HUES64 (cell line): ENCODE data around the gene HBQ1. TPM values are rescaled to one million over a fixed set of nuclear protein-coding genes. Genes with fewer than 3 reads are reported as not detected.

ENCODE experiments used
- H3K27ac ChIP-seq: 2 replicates; pipeline ENCODE4 v1.7.0; 2013; ENCODE audit warnings: low read depth, low read length, inconsistent platforms
- H3K27me3 ChIP-seq: 2 replicates; pipeline ENCODE4 v1.6.1; 2013; ENCODE audit warnings: mild to moderate bottlenecking, low read length; ENCODE audit not compliant: insufficient read depth
- H3K36me3 ChIP-seq: 2 replicates; pipeline ENCODE4 v1.6.1; 2013; ENCODE audit warnings: mild to moderate bottlenecking, low read length; ENCODE audit not compliant: insufficient read depth
- H3K4me1 ChIP-seq: 2 replicates; pipeline ENCODE4 v1.6.1; 2013; ENCODE audit warnings: mild to moderate bottlenecking, low read length, moderate library complexity; ENCODE audit not compliant: insufficient read depth
- H3K4me3 ChIP-seq: 2 replicates; pipeline ENCODE4 v1.5.1; 2013; ENCODE audit warnings: mild to moderate bottlenecking, low read length, moderate library complexity
- H3K9ac ChIP-seq: 2 replicates; pipeline ENCODE4 v1.6.1; 2013; ENCODE audit warnings: mild to moderate bottlenecking, low read depth, low read length
- H3K9me3 ChIP-seq: 2 replicates; pipeline ENCODE4 v1.6.1; 2013; ENCODE audit warnings: low read depth, low read length; ENCODE audit not compliant: insufficient read depth
- WGBS: fragments of 150-250, 120-280 bp; methylation state at CpG from one replicate; pipeline ENCODE4 v1.1.7; 2013; ENCODE audit warnings: missing lambda C conversion rate; 5-methylcytosine and 5-hydroxymethylcytosine counted together
- polyA plus RNA-seq, 2 experiments: library from polyadenylated mRNA; stranded (reverse); fragments of 50-300 nt; gene quantifications; one replicate each; pipeline ENCODE4 v1.2.3, GENCODE V29; 2013

Gene HBQ1
- polyA plus RNA-seq (2013, experiment 1 of 2): 0.45 TPM
- 0.95 TPM for polyA plus RNA-seq (2013, experiment 2 of 2)

GRCh38 chr16:180101-180675, at the start of gene HBQ1:
TSS of gene HBQ1 (plus strand) at chr16:180459. CDS start at chr16:180487, 28 bp downstream.
- 12% methylated on average over 55 of the region's 59 CpGs for WGBS
- no peaks in the 10 kb centered on the region for H3K9me3 ChIP-seq
- peak within 1 kb of the TSS; percentile 40 for H3K4me3 ChIP-seq
- H3K9ac ChIP-seq: peak within 1 kb of the TSS; percentile 48; the same call in 1 of the 2 replicates
- no peak within 1 kb of the TSS for H3K27ac ChIP-seq
- H3K4me1 ChIP-seq: no peaks in the 10 kb centered on the region
- H3K36me3 ChIP-seq: peaks cover 3% of the 10 kb centered on the region; the same call in 1 of the 2 replicates
- peaks cover 56% of the 10 kb centered on the region for H3K27me3 ChIP-seq

- Histone ChIP-seq H3K4me3 (no peak overlapping the region), H3K4me1 (no peaks in the 10 kb centered on the region), H3K9ac (no peak overlapping the region), H3K36me3 (no peaks in the 10 kb centered on the region), H3K27me3 (no peaks in the 10 kb centered on the region), H3K9me3 (no peaks in the 10 kb centered on the region), H3K27ac (no peak overlapping the region)
- WGBS: 93% methylated on average over 15 of the region's 15 CpGs
These were observed 49.6 kb upstream of the HBQ1 start for GRCh38 chr16:130533-131173.

GRCh38 chr16:132120-132519, 48.1 kb upstream of the HBQ1 start:
- no peak overlapping the region for H3K9ac ChIP-seq
- no peak overlapping the region for H3K4me3 ChIP-seq
- no peak overlapping the region for H3K27ac ChIP-seq
- H3K4me1 ChIP-seq: no peaks in the 10 kb centered on the region
- no peaks in the 10 kb centered on the region for H3K36me3 ChIP-seq
- 94% methylated on average over 7 of the region's 7 CpGs for WGBS
- H3K9me3 ChIP-seq: no peaks in the 10 kb centered on the region
- no peaks in the 10 kb centered on the region for H3K27me3 ChIP-seq

DNA sequence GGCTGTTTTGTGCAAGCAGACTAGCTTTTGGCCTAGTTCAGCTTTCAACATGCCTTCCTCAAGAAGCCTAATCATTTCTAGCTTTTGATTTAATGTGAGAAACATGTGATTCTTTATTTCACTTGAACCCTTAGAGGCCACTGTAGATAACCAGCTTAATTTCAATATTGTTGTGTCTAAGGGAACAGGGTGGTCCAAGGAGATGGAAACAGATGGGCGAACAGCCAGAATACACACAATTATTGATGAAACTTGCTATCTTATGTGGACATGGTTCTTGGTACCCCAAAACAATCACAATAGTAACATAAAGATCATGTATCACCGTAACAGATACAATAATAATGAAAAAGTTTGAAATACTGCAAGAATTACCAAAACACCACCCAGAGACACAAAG, 46.5 kb upstream of the HBQ1 start:
- 100% methylated on average over 1 of the region's 2 CpGs for WGBS

DNA sequence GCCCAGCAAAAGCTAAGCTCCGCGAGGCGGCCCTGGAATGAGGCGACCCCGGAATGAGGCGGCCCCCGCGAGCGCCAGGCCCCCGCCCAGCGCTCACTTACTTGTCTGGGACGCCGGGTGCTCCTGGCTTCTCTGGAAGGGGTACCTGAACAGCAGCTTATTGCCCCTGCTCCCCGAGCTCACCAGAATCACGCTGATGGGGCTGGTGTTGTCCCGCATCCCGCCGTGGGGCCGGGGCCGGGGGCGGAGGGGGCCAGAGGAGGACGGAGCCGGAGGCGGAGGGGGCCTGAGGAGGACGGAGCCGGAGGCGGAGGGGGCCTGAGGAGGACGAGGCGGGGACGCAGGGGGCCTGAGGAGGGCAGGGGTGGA, 42.2 kb upstream of the HBQ1 start:
- Histone ChIP-seq H3K36me3 (no peaks in the 10 kb centered on the region), H3K9ac (peak overlapping the region; percentile 88), H3K4me1 (no peaks in the 10 kb centered on the region), H3K27me3 (no peaks in the 10 kb centered on the region), H3K4me3 (peak overlapping the region; percentile 83), H3K27ac (peak overlapping the region; percentile 85; the same call in 1 of the 2 replicates), H3K9me3 (no peaks in the 10 kb centered on the region)
- 2% methylated on average over 26 of the region's 30 CpGs for WGBS

More for the DNA sequence above, 46.5 kb upstream of the HBQ1 start:
- no peak overlapping the region for H3K4me3 ChIP-seq
- H3K4me1 ChIP-seq: no peaks in the 10 kb centered on the region
- no peaks in the 10 kb centered on the region for H3K27me3 ChIP-seq
- H3K36me3 ChIP-seq: no peaks in the 10 kb centered on the region
- H3K9me3 ChIP-seq: no peaks in the 10 kb centered on the region
- H3K27ac ChIP-seq: no peak overlapping the region
- no peak overlapping the region for H3K9ac ChIP-seq

- Histone ChIP-seq H3K27ac (no peak overlapping the region), H3K9ac (no peak overlapping the region), H3K9me3 (no peaks in the 10 kb centered on the region), H3K27me3 (no peaks in the 10 kb centered on the region), H3K4me3 (no peak overlapping the region), H3K36me3 (no peaks in the 10 kb centered on the region), H3K4me1 (no peaks in the 10 kb centered on the region)
- WGBS: 71% methylated on average over 8 of the region's 10 CpGs
These were observed 39.9 kb upstream of the HBQ1 start for GRCh38 chr16:140175-140857.

DNA sequence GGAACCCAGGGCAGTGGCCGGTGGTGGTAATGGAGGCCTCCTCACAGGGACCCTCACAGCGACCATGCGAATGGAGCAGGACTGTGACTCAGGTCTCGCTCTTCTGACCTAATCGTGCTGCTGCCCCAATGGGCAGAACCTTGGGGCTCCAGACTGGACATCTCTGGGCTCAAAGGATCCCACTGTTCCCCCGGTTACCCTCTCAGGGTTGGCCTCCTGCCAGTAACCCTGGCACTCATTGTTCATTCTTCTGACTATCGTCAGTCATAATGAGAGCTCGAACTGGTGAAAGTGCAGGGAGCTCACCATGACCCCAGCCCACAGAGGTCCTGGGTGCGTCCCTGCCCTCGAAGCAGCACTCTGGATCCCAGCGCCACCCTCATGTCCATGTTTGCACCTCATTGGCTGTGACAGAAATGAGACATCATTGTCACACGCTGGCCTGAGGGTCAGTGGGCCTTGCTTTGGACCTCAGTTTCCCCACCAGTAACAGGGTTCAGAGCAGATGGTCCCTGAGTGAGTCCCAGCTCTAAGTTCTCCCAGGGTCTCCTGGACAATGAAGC, 37.8 kb upstream of the HBQ1 start:
- WGBS: 90% methylated on average over 12 of the region's 12 CpGs
- H3K36me3 ChIP-seq: no peaks in the 10 kb centered on the region
- H3K27me3 ChIP-seq: no peaks in the 10 kb centered on the region
- no peaks in the 10 kb centered on the region for H3K9me3 ChIP-seq
- H3K9ac ChIP-seq: no peak overlapping the region
- no peaks in the 10 kb centered on the region for H3K4me1 ChIP-seq
- H3K4me3 ChIP-seq: no peak overlapping the region
- no peak overlapping the region for H3K27ac ChIP-seq

DNA sequence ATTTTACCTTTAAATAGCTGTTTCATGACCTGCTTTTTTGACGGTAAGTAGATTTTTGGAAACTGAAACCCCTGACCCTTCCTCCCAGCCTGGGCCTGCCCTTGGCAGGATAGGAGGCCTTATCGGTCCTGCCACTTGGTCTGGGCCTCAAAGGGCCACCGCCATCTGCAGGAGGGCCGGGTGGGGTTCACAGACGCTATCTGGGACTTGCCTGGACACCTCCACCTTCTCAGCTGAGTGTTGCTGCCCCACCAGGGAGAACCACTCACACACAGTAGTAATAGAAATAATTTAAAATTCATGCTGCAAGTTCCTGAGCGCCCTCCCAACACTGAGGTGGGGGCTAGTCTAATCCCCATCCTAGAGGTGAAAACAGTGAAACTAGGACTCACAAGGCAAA, 37.2 kb upstream of the HBQ1 start:
- 91% methylated on average over 6 of the region's 6 CpGs for WGBS
- H3K27ac ChIP-seq: no peak overlapping the region
- H3K4me1 ChIP-seq: no peaks in the 10 kb centered on the region
- H3K27me3 ChIP-seq: no peaks in the 10 kb centered on the region
- H3K4me3 ChIP-seq: no peak overlapping the region
- no peak overlapping the region for H3K9ac ChIP-seq
- no peaks in the 10 kb centered on the region for H3K9me3 ChIP-seq
- H3K36me3 ChIP-seq: no peaks in the 10 kb centered on the region

DNA sequence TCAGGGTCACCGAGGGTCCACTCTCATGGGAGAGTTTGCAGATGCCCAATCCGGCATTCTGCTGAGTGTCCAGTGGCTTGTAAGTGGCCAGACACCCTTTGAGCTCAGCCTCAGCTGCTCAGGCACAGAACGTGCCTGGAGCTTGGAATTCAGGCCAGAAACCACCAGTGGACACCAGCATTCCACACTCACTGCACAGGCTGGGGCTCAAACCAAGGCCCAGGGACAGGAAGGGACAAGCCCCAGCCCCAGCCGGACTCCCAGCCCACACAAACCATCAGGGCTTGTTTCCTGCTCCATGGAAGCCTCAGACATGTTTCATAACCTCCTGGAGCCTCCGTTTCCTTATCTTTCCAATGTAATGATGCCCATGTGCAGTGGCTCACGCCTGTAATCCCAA, 36.8 kb upstream of the HBQ1 start:
- Histone ChIP-seq H3K9ac (no peak overlapping the region), H3K4me3 (no peak overlapping the region), H3K4me1 (no peaks in the 10 kb centered on the region), H3K27me3 (no peaks in the 10 kb centered on the region), H3K36me3 (no peaks in the 10 kb centered on the region), H3K27ac (no peak overlapping the region), H3K9me3 (no peaks in the 10 kb centered on the region)
- WGBS: 88% methylated on average over 6 of the region's 6 CpGs

- H3K9me3 ChIP-seq: no peaks in the 10 kb centered on the region
- H3K9ac ChIP-seq: no peak overlapping the region
- no peaks in the 10 kb centered on the region for H3K4me1 ChIP-seq
- no peak overlapping the region for H3K27ac ChIP-seq
- peaks cover 3% of the 10 kb centered on the region; the same call in 1 of the 2 replicates for H3K27me3 ChIP-seq
- H3K36me3 ChIP-seq: no peaks in the 10 kb centered on the region
- H3K4me3 ChIP-seq: no peak overlapping the region
- whole genome bisulfite sequencing: 94% methylated on average over 14 of the region's 14 CpGs
These were observed 35.4 kb upstream of the HBQ1 start for GRCh38 chr16:144797-145252.

DNA sequence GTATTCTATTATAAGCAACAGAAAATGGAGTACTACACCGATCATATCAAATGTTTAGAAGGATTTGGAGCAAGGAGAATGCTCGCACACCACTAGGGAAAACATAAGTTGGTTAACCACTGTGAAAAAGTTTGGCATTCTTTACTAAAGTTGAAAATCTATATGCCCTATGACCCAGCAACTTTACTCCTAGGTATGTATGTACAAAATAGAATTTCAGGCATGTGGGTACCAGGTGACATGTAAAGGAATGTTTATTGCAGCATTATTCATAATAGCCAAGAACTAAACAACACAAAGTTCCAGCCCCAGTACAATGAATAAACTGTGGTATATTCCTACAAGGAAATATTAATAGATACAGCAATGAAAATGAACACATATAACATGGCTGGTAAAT, 33.6 kb upstream of the HBQ1 start:
- Histone ChIP-seq H3K27ac (no peak overlapping the region), H3K27me3 (peaks cover 12% of the 10 kb centered on the region; the same call in 1 of the 2 replicates), H3K9ac (no peak overlapping the region), H3K36me3 (no peaks in the 10 kb centered on the region), H3K4me1 (no peaks in the 10 kb centered on the region), H3K4me3 (no peak overlapping the region), H3K9me3 (no peaks in the 10 kb centered on the region)
- 100% methylated on average over 2 of the region's 2 CpGs for WGBS
